D721Med (cell line): Measurements from ENCODE around the gene CCL27.

Experiments
- DNase-seq: peaks from one replicate; pipeline ENCODE4 v3.0.0; 2011; ENCODE audit warnings: low spot score; ENCODE audit not compliant: insufficient read length
- FAIRE-seq: peaks from 2 replicates; lab custom pipeline; 2011; peaks lifted over from hg19 to GRCh38; lab: Jason Lieb, UNC
- CTCF ChIP-seq: IDR thresholded peaks from 2 replicates; pipeline ENCODE4 v1.5.1; 2012; ENCODE audit warnings: mild to moderate bottlenecking, control low read depth; ENCODE audit not compliant: insufficient read depth; ENCODE audit errors: missing control alignments

The CCL27 gene

GRCh38 chr9:34689512-34689911 is 27.1 kb upstream of the CCL27 start:
- FAIRE-seq: no peak
- no peak for DNase-seq
- no peak for TF ChIP-seq CTCF

DNA sequence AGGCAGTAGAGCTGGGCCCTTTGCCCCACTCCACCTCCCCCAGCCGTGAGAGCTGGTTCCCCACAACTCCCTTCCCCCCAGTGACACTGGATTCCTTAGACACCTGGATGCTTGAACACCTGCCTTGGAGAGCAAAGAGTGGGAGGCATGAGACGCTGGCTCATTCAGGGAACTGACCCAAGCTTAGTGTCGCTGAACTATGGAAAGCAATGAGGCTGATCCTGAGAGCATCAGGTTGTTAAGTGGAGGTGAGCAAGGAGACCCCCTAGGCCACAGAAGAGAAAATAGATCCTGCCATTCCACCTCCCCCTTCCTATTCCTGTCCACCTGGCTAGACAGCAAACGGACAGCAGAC is 26.6 kb upstream of the CCL27 start:
- TF ChIP-seq CTCF: no peak
- FAIRE-seq (no peak), DNase-seq (no peak)

GRCh38 chr9:34688329-34689115 is 26.1 kb upstream of the CCL27 start:
- DNase-seq: no peak
- TF ChIP-seq CTCF: no peak
- no peak for FAIRE-seq

GRCh38 chr9:34687276-34688030 is 25.0 kb upstream of the CCL27 start:
- TF ChIP-seq CTCF: no peak
- DNase-seq: no peak
- no peak for FAIRE-seq

- no peak for DNase-seq
- no peak for FAIRE-seq
- no peak for TF ChIP-seq CTCF
These were observed 24.3 kb upstream of the CCL27 start for GRCh38 chr9:34686732-34687131.

DNA sequence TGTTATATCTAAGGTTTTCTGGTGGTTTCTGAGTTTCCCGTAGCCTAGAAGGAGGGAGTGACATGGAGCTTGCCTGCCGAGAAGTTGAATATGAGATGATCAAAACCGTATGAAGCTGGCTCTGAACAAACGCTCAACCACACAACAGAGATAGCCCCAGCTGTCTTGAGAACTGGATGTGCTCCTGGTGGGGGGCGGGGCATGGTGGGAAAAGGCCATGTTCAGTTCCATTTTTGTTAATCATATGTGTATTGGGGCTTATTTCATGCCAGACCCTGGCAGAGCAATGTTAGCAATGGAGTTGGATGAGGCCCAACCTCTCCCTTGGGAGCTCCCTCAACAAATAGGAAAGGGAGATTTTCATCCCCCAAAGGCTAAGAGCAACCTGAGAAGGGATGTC is 23.8 kb upstream of the CCL27 start:
- DNase-seq (no peak), FAIRE-seq (no peak)
- TF ChIP-seq CTCF: no peak

DNA sequence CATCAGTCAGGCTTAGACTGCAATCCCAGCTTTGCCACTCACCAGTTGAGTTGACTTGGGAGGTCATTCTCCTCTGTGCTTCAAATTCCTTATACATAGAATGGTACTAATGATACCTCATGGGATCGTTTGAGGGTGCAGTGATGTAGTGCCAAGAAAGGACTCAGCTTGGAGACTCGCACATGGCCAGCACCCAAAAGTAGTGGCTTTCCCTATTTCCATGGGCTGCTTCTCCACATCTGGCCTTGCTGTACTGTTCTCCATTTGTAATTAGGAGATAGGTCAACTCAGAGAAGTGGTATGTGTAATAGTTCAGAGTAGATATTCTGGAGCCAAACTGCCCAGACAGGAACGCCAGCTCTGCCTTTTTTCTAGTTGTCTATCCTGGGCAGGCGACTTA is 23.1 kb upstream of the CCL27 start:
- no peak for TF ChIP-seq CTCF
- FAIRE-seq: no peak
- DNase-seq: no peak
